K562 (cell line): Measurements from ENCODE around the gene CROCC2. TPM values are rescaled to one million over a fixed set of nuclear protein-coding genes. Genes with fewer than 3 reads are reported as not detected.

Source experiments
- ATAC-seq: fragments of 200-7000 bp; cut with Tn5 transposase; 3 replicates; pipeline ENCODE4 v1.9.1; 2020; ENCODE audit warnings: moderate library complexity
- BruUV-seq: library from RNA; stranded (reverse); fragments of 400-500 nt; replicated peaks from 2 replicates; lab custom pipeline; 2021; lab: Mats Ljungman, UMichigan
- CTCF ChIA-PET: fragments of 300-600 bp; formaldehyde crosslinking; extraction: SDS; loops from one replicate; lab custom pipeline; 2021; ENCODE audit warnings: low intra/inter-chr PET ratio; lab: Yijun Ruan, JAX
- POLR2A ChIA-PET: fragments of 300-600, 350-650 bp; sonication (Branson Sonifier 250); formaldehyde crosslinking; extraction: SDS; loops from one replicate; lab custom pipeline; 2021; ENCODE audit warnings: antibody characterized with exemption, inconsistent platforms; lab: Yijun Ruan, JAX
- DNase-seq, 4 experiments: peaks; one replicate each; pipeline versions ENCODE4 v3.0.0 to v3.0.0-alpha.2; 2011 to 2018; ENCODE audit warnings: low spot score in 3 of 4, mixed read lengths in 3 of 4; ENCODE audit errors: extremely low read depth in 1 of 4
- FAIRE-seq: peaks from 2 replicates; lab custom pipeline; 2011; peaks lifted over from hg19 to GRCh38; lab: Jason Lieb, UNC
- H2AFZ ChIP-seq: 2 replicates; pipeline ENCODE4 v1.6.0; 2011; ENCODE audit warnings: low read depth, low read length, control low read depth, inconsistent platforms
- H3K27ac ChIP-seq: fragments of 200-600 bp; 3 replicates; pipeline ENCODE4 v1.8.0; 2011; ENCODE audit warnings: low read depth, mild to moderate bottlenecking, control low read depth, inconsistent platforms, low read length, moderate library complexity, mixed read lengths; ENCODE audit errors: extremely low read depth
- H3K27me3 ChIP-seq, 2 experiments: fragments of 300-600 bp in 1 of 2; 2 replicates in 1 of 2; 3 replicates in 1 of 2; pipeline versions ENCODE4 v1.6.0 to v1.8.0; 2011; ENCODE audit warnings: inconsistent platforms in 2 of 2, low read length in 2 of 2, mild to moderate bottlenecking in 1 of 2, mixed read lengths in 1 of 2, moderate library complexity in 1 of 2; ENCODE audit not compliant: control insufficient read depth in 2 of 2, insufficient read depth in 2 of 2
- H3K36me3 ChIP-seq: fragments of 300-600 bp; 3 replicates; pipeline ENCODE4 v1.8.0; 2011; ENCODE audit warnings: mild to moderate bottlenecking, low read length, inconsistent platforms; ENCODE audit not compliant: control insufficient read depth, insufficient read depth
- H3K4me1 ChIP-seq, 2 experiments: fragments of 200-600 bp in 1 of 2; replicated peaks in 1 of 2; 2 replicates in 1 of 2; 3 replicates in 1 of 2; pipeline versions ENCODE4 v1.5.1 to v1.8.0; 2011; ENCODE audit warnings: inconsistent platforms in 2 of 2, low read length in 2 of 2, mild to moderate bottlenecking in 1 of 2, mixed read lengths in 1 of 2, moderate library complexity in 1 of 2; ENCODE audit not compliant: control insufficient read depth in 2 of 2, insufficient read depth in 2 of 2
- H3K4me2 ChIP-seq: 2 replicates; pipeline ENCODE4 v1.6.1; 2011; ENCODE audit warnings: low read length, control low read depth, inconsistent platforms, mixed read lengths; ENCODE audit not compliant: insufficient read depth
- H3K4me3 ChIP-seq: fragments of 200-600 bp; sonication (generic), shearing (Covaris generic); 2 replicates; pipeline ENCODE4 v1.5.1; 2016; ENCODE audit warnings: control low read depth, inconsistent platforms
- H3K79me2 ChIP-seq: fragments of 200-600 bp; 3 replicates; pipeline ENCODE4 v1.8.0; 2011; ENCODE audit warnings: low read length, inconsistent platforms; ENCODE audit not compliant: control insufficient read depth, insufficient read depth
- H3K9ac ChIP-seq, 2 experiments: 2 replicates each; pipeline versions ENCODE4 v1.6.0 to v1.6.1; 2011; ENCODE audit warnings: low read depth in 2 of 2, low read length in 2 of 2, control low read depth in 1 of 2, inconsistent platforms in 1 of 2, mild to moderate bottlenecking in 1 of 2, mixed read lengths in 1 of 2; ENCODE audit not compliant: insufficient read depth in 1 of 2
- H3K9me1 ChIP-seq: one replicate; pipeline ENCODE4 v1.6.0; 2011; ENCODE audit warnings: inconsistent platforms, mild to moderate bottlenecking, low read length, moderate library complexity; ENCODE audit not compliant: control insufficient read depth, insufficient read depth
- H3K9me3 ChIP-seq: replicated peaks from 2 replicates; pipeline ENCODE4 v1.5.1; 2011; ENCODE audit warnings: low read depth, low read length, inconsistent platforms; ENCODE audit not compliant: control insufficient read depth, insufficient read depth
- H4K20me1 ChIP-seq: replicated peaks from 2 replicates; pipeline ENCODE4 v1.6.1; 2011; ENCODE audit warnings: low read length, inconsistent platforms, mixed read lengths; ENCODE audit not compliant: control insufficient read depth, insufficient read depth
- ATF1 ChIP-seq, 2 experiments: fragments of 450-650 bp in 1 of 2; IDR thresholded peaks; 2 replicates each; pipeline ENCODE4 v1.6.1; 2016; ENCODE audit warnings: missing compliant biosample characterization in 1 of 2, missing genetic modification characterization in 1 of 2
- CAMTA2 ChIP-seq: fragments of 250-450 bp; sonication (Bioruptor Pico); conservative IDR thresholded peaks from 2 replicates; pipeline ENCODE4 v1.5.1; 2022
- E2F8 ChIP-seq: fragments of 450-650 bp; IDR thresholded peaks from 2 replicates; pipeline ENCODE4 v1.7.1; 2018; ENCODE audit warnings: mild to moderate bottlenecking, low read depth; ENCODE audit not compliant: partially characterized antibody
- EP400 ChIP-seq: fragments of 450-650 bp; IDR thresholded peaks from 2 replicates; pipeline ENCODE4 v1.6.1; 2017; ENCODE audit warnings: antibody characterized with exemption, mild to moderate bottlenecking, moderate library complexity
- FOXP4 ChIP-seq: sonication (generic); formaldehyde crosslinking; IDR thresholded peaks from 2 replicates; pipeline ENCODE4 v1.8.0; 2022; ENCODE audit warnings: mild to moderate bottlenecking, missing genetic modification reagents, borderline replicate concordance
- GABPB2 ChIP-seq: fragments of 250-450 bp; sonication (Bioruptor Pico); conservative IDR thresholded peaks from 2 replicates; pipeline ENCODE4 v1.5.1; 2021; ENCODE audit warnings: mild to moderate bottlenecking
- HDAC1 ChIP-seq, 2 experiments: fragments of 450-650 bp; IDR thresholded peaks; 2 replicates each; pipeline ENCODE4 v1.6.1; 2016 to 2017; ENCODE audit warnings: inconsistent platforms in 1 of 2, mild to moderate bottlenecking in 1 of 2, moderate library complexity in 1 of 2
- HSF4 ChIP-seq: fragments of 250-450 bp; sonication (Bioruptor Pico); IDR thresholded peaks from 2 replicates; pipeline ENCODE4 v2.1.2; 2022; ENCODE audit warnings: mild to moderate bottlenecking, moderate library complexity, borderline replicate concordance
- NCOA2 ChIP-seq, 2 experiments: fragments of 450-650 bp; IDR thresholded peaks; 2 replicates each; pipeline ENCODE4 v1.6.1; 2018; ENCODE audit warnings: mild to moderate bottlenecking in 2 of 2, moderate library complexity in 1 of 2; ENCODE audit not compliant: partially characterized antibody in 2 of 2
- NELFE ChIP-seq: IDR thresholded peaks from 2 replicates; pipeline ENCODE4 v1.6.1; 2011; ENCODE audit warnings: mild to moderate bottlenecking; ENCODE audit not compliant: insufficient read depth, insufficient read length
- RBM17 ChIP-seq: fragments of 200-400 bp; formaldehyde crosslinking; IDR thresholded peaks from 2 replicates; pipeline ENCODE4 v1.6.1; 2017; ENCODE audit warnings: low read depth, mild to moderate bottlenecking, low read length, borderline replicate concordance
- RCOR1 ChIP-seq, 2 experiments: IDR thresholded peaks; 2 replicates each; pipeline ENCODE4 v1.6.1; 2012; ENCODE audit warnings: low read depth in 2 of 2, low read length in 2 of 2, borderline replicate concordance in 1 of 2, improper control_type of control experiment in 1 of 2
- SMARCA5 ChIP-seq: fragments of 450-650 bp; IDR thresholded peaks from 2 replicates; pipeline ENCODE4 v1.6.1; 2016
- TBP ChIP-seq: optimal IDR thresholded peaks from 2 replicates; pipeline ENCODE3; 2011; ENCODE audit warnings: low read depth, low read length, improper control_type of control experiment
- ZNF12 ChIP-seq: sonication (generic); formaldehyde crosslinking; IDR thresholded peaks from 2 replicates; pipeline ENCODE4 v1.4.0; 2020; ENCODE audit warnings: mild to moderate bottlenecking, missing genetic modification reagents
- ZNF41 ChIP-seq: fragments of 250-450 bp; sonication (Bioruptor Pico); conservative IDR thresholded peaks from 2 replicates; pipeline ENCODE4 v1.4.0; 2020; ENCODE audit warnings: mild to moderate bottlenecking
- ZNF436 ChIP-seq: fragments of 250-450, 450-650 bp; sonication (Bioruptor Pico); formaldehyde crosslinking; IDR thresholded peaks from 2 replicates; pipeline ENCODE4 v1.7.0; 2020; ENCODE audit warnings: mild to moderate bottlenecking
- ZNF507 ChIP-seq: conservative IDR thresholded peaks from 2 replicates; pipeline ENCODE4 v1.6.1; 2017; ENCODE audit warnings: missing genetic modification characterization, missing compliant biosample characterization
- WGBS: fragments of 100-300 bp; shearing (Covaris generic); methylation state at CpG from one replicate; pipeline ENCODE4 v1.1.6; 2016; ENCODE audit warnings: low coverage, mixed read lengths; ENCODE audit not compliant: insufficient coverage; ENCODE audit errors: missing lambda C conversion rate; 5-methylcytosine and 5-hydroxymethylcytosine counted together
- in situ Hi-C: fragments of 300-500 bp; cut with MboI; formaldehyde crosslinking; loops from 4 replicates; pipeline ENCODE4 v1.15.0; 2018; ENCODE audit warnings: inconsistent platforms, mixed read lengths
- intact Hi-C: fragments of 100-400 bp; cut with micrococcal nuclease; formaldehyde crosslinking; loops from 2 replicates; pipeline ENCODE4 v1.14.2; 2022
- polyA plus RNA-seq, 8 experiments: library from polyadenylated mRNA; depleted of rRNA in 4 of 8; stranded (reverse) in 5 of 8; unstranded in 3 of 8; fragments of >200 nt; fragmentation: Nextera tagmentation in 2 of 8; fragmentation: Illumina TruSeq in 1 of 8; extraction: Ambion mirVana in 2 of 8; extraction: Trizol in 1 of 8; gene quantifications; 2 replicates each; pipeline versions ENCODE4 v1.2.1 to v1.2.3, GENCODE V29; 2011 to 2014; ENCODE audit warnings: inconsistent platforms in 1 of 8, missing spikeins in 1 of 8
- total RNA-seq, 7 experiments: library from RNA; depleted of rRNA in 6 of 7; stranded (reverse); fragments of >200 nt in 6 of 7; fragmentation: Illumina TruSeq in 2 of 7; extraction: Trizol in 2 of 7; gene quantifications; 2 replicates each; pipeline versions ENCODE4 v1.2.1 to v1.2.3, GENCODE V29; 2011 to 2021; ENCODE audit warnings: low replicate concordance in 1 of 7

Gene CROCC2
- total and polyA plus RNA-seq, 9 of the 15 experiments (the other 6 are each of a cell fraction or from before 2014, with no cell fraction given) = not detected

DNA sequence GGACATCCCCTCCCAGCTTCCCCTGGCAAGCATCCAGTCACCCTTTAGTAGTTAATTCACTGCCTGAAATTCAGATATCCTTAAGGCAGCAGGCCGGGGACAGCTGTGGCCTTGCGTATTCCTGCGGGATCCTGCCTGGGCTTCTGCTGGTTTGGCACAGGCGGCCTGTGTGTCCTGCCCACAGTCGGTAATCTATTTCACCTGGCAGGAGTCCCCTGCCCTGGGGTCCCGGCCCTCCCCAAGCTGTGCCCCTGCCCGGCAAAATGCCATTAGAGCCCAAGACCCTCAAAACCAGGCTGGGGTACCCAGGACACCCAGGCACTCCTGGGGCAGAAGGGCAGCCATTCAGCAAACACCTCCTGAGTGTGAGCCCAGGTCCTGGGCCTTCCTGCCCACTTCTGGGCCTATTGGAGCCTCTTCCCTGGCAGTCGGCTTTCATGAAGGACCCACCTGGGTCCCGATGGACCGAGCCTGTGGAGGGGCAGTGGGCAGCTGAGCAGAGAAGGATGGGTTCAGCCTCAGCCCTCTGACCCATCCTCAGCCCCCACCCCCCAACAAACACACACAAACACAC is 11.6 kb downstream of the CROCC2 start:
- peaks cover 0 to 31% of the 10 kb centered on the region in 2 experiments; a peak in 2 of 5 replicates for H3K4me1 ChIP-seq
- no peak overlapping the region for H3K9ac ChIP-seq
- in situ Hi-C loops (no loop called here), intact Hi-C loops (loop anchor here (10.0 kb wide), 1 partner anchor 157 kb away; no protein-coding TSS in a partner anchor)
- H3K4me2 ChIP-seq = no peak overlapping the region
- ChIA-PET CTCF (no interaction called here), POLR2A (interaction anchor here (0.7 kb wide), 1 partner anchor 10 kb away, joined by 3 read pairs; no protein-coding TSS in a partner anchor)
- H3K36me3 ChIP-seq = no peaks in the 10 kb centered on the region
- H3K4me3 ChIP-seq = no peak overlapping the region
- H3K9me3 ChIP-seq = no peaks in the 10 kb centered on the region
- DNase-seq = no peak
- no TSS peak for BruUV-seq
- H2AFZ ChIP-seq = no peak overlapping the region
- no peak for FAIRE-seq
- H3K9me1 ChIP-seq = no peaks in the 10 kb centered on the region
- peaks cover 0 to 30% of the 10 kb centered on the region in 2 experiments; a peak in 2 of 5 replicates for H3K27me3 ChIP-seq
- WGBS = 1% methylated on average over 6 of the region's 10 CpGs
- no peaks in the 10 kb centered on the region for H3K79me2 ChIP-seq
- peaks cover 6% of the 10 kb centered on the region for H4K20me1 ChIP-seq
- ATAC-seq = no peak
- H3K27ac ChIP-seq = no peak overlapping the region
- no peak for TF ChIP-seq RBM17
- no peak for TF ChIP-seq NCOA2 (IDR thresholded peaks at IDR 0.05; ENCODE audit: partially characterized antibody in 2 of 2)
- TF ChIP-seq SMARCA5 = no peak
- TF ChIP-seq GABPB2 (CRISPR knock-in tag) = no peak
- TF ChIP-seq ZNF436 (CRISPR knock-in tag) = no peak
- no peak for TF ChIP-seq TBP
- no peak for TF ChIP-seq HSF4 (CRISPR knock-in tag)
- no peak for TF ChIP-seq FOXP4
- TF ChIP-seq ZNF507 (tag) = no peak
- TF ChIP-seq HDAC1 (IDR thresholded peaks at IDR 0.05) = no peak
- TF ChIP-seq CAMTA2 (CRISPR knock-in tag) = no peak
- TF ChIP-seq ATF1 (CRISPR knock-in tag; IDR thresholded peaks at IDR 0.05) = no peak
- TF ChIP-seq ATF1 (tag; IDR thresholded peaks at IDR 0.05) = no peak
- TF ChIP-seq ZNF41 (CRISPR knock-in tag) = no peak
- no peak for TF ChIP-seq NELFE
- TF ChIP-seq ZNF12 (CRISPR knock-in tag) = no peak
- no peak for TF ChIP-seq RCOR1 (IDR thresholded peaks at IDR 0.05; ENCODE audit: borderline replicate concordance in 1 of 2, low read depth in 2 of 2, low read length in 2 of 2)
- TF ChIP-seq E2F8 = no peak
- TF ChIP-seq EP400 = no peak
